HG02588 (cell line): Measurements from ENCODE around the gene ROR2.

ENCODE experiments used
- ATAC-seq: cut with Tn5 transposase; IDR thresholded peaks from one replicate; pipeline ENCODE4 v1.9.1; 2021; ENCODE audit warnings: mild to moderate bottlenecking, moderate library complexity; ENCODE audit not compliant: unreplicated experiment

Gene ROR2

DNA sequence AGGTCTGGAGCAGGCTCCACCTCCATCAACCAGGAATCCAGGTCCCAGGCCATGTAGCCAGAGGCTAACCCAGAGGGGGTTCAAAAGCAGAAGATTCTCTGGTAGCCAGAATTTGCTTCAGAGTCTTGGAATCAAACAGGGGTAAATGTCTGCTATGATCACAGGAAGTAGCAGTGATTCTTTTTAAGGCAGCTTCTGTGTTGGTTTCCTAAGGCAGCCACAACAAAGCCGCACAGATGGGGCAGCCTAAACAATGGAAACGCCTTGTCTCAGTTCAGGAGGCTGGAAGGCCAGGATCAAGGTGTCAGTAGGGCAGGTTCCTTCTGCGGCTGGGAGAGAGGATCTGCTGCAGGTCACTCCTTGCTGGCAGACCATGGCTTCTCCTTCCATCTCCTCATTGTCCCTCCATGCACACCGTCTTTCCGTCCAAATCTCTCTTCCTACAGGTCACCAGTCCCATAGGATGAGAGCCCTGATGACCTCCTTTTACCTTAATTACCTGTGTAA lies 167.3 kb downstream of the ROR2 start:
- ATAC-seq, result no peak

DNA sequence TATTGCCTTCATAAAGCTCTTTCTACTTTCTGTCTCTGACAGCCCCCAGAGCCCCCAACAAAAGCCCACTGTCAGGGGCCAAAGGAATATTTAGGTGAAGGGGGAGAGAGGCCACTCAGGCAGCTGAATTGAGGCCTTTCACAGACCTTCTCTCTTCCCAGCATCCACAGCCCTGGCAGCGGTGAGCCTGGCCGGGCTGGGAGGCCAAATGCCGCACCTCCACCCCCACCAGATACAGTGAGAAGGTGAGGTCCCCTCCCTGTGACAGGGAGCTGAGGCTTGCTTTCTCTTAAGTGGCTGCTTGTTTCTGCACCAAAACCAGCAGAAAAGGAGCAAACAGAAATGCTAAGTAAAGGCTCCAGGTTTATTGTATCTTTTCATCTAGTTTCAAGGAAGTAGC lies 168.1 kb downstream of the ROR2 start:
- ATAC-seq, result no peak

DNA sequence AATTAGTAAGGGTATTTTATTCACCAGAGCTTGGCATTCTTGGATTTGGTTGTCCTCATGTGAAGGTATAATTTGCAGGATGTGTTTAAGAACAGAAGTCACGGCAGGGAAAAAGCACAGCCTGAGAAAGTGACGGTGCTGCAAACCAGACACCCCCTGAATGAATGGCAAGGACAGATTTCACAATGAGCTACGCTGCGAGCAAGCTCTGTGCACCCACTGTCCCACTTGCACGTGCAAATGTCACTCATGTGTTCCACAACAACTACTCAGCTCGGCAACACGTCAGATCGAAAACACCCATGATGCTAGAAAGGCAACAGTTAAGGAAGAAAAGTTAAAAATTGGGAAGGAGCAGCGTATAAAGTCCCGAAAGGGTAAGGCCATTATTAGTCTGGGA lies 168.9 kb downstream of the ROR2 start:
- ATAC-seq, result no peak

DNA sequence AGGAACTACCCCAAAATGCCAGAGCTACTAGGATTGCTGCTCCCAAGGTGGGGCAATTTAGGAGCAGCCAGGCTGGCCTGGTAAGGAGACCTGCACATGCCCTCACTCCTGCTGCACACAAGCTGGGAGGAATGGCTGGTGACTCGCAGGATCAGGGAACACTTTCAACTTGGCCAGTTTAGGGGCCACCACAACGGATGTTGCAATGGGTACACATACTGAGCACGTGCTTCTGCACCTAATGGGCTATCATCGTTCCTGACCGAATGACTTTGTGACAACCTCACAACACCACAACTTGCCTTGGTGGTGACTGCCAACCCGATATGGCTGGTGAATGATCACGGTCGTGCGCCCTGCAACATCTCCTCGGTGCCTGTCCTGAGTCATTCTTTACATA lies 172.0 kb downstream of the ROR2 start:
- no peak for ATAC-seq

DNA sequence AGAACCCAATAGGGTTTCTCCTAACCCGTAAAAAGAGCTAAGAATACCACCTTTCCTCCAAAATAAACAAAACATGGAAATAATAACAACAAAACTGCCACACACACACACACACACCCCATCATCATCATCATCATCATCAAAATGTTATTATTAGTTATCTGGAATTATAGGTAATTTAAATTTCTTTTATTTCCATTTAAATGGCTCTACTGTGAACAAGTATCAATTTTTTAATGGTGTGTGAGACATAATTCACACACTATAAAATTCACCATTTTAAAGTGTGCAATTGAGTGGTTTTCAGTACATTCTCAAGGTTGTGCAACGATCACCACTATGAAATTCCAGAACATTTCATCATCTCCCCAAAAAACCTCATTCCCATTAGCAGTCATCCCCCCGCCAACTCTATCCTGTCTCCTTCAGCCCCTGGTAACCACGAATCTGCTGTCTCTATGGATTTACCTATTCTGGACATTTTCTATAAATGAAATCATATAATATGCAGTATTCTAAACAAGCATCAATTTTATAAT lies 172.7 kb downstream of the ROR2 start:
- no peak for ATAC-seq

DNA sequence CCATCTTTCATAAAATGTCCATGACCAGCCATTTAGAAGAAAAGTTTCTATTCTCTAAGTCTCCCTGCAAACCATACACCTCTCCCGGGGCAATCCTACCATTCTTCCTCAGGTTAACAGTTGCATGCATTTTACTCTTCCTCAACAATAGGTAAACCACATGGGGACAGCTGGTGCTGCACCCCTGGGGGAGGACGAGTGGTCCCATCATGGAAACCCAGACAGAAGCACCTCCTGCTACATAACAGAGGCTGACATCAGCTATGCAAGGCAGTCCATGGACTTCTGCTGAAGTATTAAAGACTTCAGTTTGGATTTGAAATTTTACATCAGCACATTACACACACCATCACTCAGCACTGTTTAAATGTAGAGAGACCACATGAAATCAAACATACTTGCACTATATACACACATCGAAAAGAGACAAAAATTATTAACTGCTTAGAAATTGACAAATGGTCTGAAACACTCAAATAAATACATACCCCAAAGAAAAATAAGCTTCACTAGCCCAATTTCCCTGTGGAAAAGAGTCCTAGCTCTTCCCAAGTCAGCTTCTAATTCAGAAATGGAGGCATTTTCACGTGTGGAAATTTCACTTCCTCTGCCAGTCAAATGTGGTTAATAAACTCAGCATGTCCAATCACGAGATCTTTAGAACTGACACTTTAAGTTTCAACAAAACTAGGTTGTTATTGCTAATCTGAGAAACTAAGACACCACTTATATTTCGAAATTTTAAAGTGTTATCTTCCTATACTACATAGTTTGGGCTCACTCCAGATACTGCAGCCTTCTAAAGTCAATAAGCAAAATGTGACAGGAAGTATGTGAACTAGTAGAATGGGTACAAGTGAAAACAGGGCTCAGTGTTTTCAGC lies 173.4 kb downstream of the ROR2 start:
- no peak for ATAC-seq

DNA sequence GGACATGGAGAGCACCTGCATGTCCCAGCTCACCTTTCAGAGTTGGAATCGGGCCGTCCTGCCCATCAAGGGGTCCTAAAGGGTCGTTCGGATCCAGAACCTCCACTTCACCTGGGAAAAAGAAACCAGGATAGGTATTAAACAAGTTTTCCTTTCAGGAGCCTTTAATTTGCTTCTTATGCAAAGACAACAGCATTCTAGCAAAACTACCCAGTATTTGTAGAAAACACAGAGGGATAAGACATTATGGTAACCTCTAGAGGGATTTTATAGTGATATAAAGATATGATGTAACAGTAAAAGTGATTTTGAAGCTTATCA lies 174.4 kb downstream of the ROR2 start:
- ATAC-seq, result no peak

DNA sequence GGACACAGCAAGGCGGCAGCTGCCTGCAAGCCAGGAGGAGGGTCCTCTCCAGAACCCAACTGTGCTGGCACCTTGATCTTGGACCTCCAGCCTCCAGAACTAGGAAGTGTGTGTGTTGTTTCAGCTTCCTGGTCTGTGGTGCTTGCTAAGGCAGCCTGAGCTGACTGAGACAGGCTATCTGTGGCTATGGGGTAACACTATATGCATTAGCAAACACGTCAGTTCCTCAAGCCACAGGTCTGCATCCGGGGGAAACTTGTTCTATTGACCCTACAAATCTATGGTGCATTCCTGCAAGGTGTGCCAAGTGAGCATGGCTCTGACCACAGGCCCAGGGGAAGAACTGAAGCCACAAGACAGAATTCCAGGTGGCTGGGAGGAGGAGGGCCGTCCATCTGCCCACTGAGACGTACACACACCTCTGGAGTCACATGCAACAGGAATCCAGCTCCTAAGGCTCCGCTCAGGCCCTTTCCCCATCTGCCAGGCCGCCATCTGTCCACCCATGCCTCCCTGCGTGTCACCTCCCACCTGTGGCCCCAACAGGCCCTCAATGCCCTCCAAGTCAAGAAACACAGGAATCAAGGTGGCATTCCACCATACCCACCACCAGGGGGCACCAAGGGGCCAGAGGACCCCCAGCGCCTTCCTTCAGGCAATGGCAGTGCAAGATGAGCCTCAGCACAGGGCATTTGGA lies 174.9 kb downstream of the ROR2 start:
- ATAC-seq, result peak; percentile 53

DNA sequence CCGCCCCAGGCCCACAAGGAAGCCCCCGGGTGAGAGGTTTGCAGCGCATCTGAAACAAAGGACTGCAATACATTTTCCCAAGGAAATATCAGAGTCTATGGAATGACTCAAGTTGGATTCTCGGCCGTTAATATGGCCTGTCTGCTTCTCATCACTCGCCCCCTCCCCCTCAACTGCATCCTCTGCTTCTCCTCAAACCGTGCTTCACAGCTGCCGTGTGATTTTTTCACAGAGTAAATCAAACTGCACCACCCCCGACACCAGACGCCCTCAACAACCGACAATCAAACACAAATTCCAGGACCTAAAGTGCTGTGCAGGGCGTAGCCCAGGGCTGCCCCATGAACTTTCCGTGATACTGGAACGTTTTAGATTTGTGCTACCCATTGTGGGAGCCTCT lies 176.9 kb downstream of the ROR2 start:
- ATAC-seq, result no peak

DNA sequence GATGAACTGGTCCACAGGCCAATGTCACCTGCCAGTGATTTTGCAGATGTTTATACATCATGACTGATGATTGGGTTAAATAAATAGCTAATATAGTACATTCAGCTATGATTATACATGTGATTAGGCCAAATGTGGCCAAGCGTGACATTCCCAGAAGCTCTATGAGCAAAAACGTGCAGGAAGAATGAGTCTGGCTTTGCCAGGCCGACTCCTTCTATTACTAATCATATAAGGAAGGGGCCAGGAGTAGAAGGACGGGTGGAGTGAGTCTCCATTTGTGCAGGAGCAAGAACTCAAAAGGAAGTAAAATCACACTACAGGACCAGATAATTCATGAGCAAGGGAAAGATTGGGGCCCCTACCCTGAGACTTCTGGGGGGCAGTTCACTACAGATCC lies 178.2 kb downstream of the ROR2 start:
- ATAC-seq, result no peak

DNA sequence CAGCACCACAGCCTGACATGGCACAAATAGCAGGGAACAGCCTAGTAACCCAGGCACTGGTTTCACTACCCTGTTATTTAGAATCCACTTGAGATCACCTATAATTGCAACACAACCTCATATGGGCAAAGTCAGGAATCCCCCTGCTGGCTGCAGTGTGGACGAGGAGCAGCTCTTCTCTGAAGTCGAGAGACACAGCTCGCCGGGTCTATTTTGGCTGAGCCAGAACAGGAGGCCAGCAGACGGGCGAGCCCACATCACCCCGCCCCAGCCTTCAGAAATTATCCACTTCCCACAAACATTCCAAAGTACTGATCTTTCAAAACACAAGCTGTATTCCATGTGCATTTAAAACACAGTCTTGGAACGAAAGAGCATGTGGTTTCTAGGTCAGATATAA lies 179.0 kb downstream of the ROR2 start:
- no peak for ATAC-seq

DNA sequence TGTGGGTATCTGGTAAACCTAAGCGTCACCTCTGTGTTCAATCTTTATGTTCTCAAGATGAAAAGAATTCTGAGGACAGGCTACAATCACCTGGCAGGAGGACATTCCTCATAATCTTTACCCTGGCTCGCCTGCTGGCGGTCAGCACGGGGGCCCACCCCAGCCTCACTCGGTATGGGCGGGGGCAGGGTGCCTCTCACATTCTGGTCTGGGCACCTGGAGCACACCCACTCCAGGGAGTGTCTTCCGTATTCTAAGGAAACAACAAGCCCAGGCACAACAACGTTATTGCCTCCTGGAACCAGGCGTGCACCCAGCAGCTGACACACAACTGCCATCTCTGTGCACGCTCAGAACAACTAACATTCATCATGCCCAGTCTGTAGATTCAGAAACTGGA lies 179.8 kb downstream of the ROR2 start:
- no peak for ATAC-seq

DNA sequence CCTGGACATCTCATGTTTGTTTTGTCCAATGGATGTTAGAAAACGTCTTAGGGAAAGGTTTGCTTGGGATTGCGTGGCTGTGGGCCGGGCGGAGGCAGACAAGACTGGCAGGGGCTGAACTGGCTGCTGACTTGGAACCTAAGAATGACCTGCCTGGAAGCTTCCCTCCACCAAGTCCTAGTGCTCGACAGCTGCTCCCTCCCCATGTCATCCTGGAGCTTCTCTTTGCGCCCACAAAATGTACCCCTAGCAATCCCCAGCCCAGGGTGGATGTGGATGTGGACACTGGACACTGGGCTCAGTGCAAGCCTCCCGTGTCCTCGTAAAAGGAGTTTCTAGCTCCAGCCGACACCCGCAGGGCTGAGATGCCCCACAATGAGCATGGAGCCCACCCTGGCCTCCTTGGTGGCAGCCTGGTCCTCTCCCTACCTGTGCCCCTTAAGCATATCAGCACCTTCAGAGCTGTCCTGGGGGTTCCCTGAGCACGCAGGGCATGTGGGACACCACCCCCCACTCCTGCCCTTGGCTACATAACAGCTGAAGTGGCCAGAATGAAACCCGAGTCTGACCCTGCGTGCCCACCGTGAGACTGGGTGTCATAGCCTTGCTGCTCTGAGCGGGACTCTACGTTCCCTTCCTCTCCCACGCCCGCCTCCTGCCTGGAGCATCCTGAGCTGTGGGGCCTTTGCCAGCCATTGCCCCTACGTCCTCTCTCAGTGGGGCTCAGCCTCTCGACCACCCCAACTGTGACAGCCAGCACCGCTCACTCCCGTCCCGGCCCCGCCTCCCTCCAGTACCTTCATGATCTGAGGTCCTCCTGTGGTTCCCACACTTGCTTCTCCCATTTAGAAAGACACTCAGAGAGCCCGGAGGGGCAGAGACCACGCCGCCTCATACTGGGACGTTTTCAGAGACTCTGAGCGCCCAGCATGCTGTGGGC lies 180.8 kb downstream of the ROR2 start:
- no peak for ATAC-seq

DNA sequence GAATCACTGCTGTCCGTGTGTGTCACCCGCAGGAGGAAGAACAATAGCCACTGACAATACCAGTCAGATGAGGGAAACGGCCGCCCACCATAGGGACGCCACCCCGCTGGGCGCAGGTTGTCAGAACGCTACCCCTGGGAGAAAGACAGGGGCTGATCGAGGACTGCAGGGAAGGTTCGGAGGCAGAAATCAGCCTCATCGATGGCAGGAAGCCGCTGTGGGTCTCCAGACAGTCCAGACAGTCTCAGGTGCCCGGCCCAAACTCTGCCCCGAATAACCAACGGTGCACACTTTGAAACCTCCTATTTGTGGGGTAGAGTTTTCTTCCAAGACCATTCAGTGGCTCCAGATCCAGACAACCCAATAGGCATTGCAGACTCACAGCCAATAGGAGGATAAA lies 181.5 kb downstream of the ROR2 start:
- ATAC-seq, result no peak

DNA sequence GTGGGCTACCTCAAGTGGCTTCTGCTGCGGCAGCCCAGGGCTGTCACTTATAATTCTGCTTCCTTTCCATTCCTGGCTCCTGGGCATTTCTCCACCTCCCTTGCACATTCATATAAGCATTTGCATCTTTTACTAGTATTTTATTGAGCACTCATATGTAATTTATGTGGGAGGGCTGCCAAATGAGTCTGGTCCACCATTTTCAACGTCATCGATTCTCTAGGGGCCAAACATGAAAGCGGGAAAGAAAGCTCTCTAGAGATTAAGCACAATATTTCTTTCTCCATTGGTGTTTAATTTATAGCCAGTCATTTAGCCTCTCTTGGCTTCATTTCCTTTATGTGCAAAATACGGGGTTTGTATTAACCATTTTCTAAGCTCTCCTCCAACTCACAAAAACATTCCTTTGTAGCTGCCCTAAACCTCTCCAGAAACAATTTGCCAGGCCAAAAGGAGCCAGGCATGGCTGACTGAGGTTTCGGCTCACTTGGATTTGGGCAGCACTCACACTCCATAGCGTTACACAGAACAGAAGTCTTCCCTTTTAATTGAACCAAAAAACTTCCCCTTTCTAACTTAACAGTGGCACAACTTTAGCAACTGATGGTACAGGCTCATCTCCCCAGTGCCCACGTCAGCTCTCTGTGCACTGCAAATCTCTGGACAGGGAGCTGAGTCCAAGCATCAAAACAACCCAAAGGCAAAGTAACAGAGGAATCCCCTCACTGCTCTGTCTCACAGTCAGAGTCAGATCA lies 183.5 kb downstream of the ROR2 start:
- ATAC-seq, result no peak

DNA sequence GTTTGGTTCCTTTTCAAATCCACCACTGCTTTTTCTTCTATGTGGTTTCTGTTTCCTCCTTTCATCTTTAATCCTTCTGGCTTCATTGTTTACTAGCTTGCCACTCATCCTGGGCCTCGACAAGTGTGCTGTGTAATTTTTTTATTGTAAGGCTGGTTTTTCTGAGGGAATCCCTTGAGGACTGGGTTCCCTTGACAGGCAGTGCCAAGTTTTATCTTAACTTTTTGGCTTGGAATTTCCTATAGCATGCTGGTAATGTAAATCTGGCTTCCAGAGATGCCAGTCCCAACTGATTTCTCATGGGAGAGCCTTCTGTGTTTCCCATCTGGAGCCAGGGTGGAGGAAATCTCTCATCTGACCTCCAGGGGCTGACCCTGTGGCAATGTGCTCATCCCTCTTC lies 184.7 kb downstream of the ROR2 start:
- ATAC-seq, result no peak

DNA sequence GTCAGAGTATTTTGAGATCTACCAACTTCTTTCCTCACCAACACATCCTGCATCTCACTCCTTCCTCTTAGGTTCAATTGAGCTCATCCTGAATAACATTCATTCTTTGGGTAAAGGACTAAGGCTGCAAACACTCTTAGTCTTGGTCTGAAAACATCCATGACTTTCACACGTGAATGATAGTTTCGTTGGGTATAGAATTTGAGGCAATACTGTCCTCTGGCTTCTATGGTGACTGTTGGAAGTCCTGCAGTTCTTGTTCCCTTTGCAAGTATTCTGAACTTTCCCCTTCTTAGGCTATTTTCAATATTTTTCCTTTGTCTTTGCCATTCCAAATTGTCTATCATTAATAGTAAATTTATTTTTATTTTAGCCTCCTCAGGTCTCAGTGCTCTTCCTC lies 185.4 kb downstream of the ROR2 start:
- no peak for ATAC-seq

DNA sequence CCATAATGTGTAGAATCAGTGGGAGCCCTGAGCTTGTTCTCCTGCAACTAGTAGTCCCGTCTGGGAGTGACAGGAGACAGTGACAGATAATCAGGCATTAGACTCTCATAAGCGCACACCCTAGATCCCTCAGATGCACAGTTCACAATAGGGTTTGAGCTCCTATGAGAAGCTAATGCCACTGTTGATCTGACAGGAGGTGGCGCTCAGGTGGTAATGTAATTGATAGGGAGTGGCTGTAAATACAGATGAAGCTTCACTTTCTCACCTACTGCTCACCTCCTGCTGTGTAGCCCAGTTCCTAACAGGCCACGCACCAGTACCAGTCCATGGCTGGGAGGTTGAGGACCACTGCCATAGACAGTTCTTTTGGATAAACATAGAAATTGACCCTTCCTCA lies 188.7 kb downstream of the ROR2 start:
- no peak for ATAC-seq

DNA sequence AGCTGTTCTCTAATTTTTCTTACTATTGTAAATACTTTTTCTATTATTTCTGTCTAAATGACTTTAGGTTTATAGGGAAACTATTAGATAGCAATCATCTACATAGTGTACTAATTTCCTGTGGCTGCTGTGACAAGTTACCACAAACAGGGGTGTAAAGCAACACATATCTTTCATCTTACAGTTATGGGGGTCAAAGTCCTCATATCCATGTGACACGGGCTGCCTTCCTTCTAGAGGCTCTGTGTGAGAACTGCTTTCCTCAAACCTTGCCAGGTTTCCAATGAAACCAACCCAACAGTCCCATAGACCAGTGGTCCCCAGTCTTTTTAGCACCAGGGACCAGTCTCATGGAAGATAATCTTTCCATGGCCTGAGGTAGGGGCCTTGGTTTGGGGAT lies 189.1 kb downstream of the ROR2 start:
- ATAC-seq, result no peak

DNA sequence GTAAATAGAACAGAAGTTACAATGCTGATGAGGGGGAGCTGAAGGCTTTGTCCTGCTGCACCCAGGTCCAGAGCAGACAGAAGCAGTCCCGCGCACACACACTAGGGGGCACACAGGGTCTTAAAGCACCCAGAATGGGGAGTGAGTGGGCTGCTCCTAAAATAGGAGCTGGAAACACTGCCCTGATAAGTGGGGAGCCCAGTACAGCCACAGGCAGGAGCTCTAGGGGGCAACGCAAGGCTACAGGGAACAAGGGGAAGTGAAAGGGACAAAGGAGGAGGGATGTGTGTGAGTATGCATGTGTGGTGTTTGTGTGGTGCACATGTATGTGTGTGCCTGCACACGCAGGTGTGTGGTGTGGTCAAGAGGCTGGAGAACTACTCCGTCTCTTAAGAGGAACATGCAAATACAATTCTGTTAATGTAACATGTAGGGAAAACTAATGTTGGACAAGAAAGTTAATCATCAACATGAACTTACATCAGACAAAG lies 191.5 kb downstream of the ROR2 start:
- peak; percentile 71 for ATAC-seq
